Measurements from ENCODE around the gene P4HB. TPM values are rescaled to one million over a fixed set of nuclear protein-coding genes. Genes with fewer than 3 reads are reported as not detected.

Gene P4HB
- total RNA-seq, 2 experiments from 2014 or later: 420 to 499 TPM

GRCh38 chr17:81802856-81803643 lies 57.3 kb downstream of the P4HB start:
- Mint-ChIP-seq H3K4me1 (no peaks in the 10 kb centered on the region), H3K27ac (no peak overlapping the region), H3K4me3 (no peak overlapping the region), H3K9me3 (no peaks in the 10 kb centered on the region), H3K36me3 (ENCODE audit: low read depth) (no peaks in the 10 kb centered on the region), H3K27me3 (peaks cover 49% of the 10 kb centered on the region)
- ChIA-PET POLR2A (no interaction called here), CTCF (no interaction called here)
- no peak for DNase-seq

- no peak overlapping the region for H3K27ac Mint-ChIP-seq
These were observed 58.1 kb downstream of the P4HB start for GRCh38 chr17:81802048-81802758.

GRCh38 chr17:81801327-81801726 lies 59.0 kb downstream of the P4HB start:
- Mint-ChIP-seq H3K27me3 (peaks cover 41% of the 10 kb centered on the region), H3K36me3 (ENCODE audit: low read depth) (no peaks in the 10 kb centered on the region), H3K4me1 (no peaks in the 10 kb centered on the region), H3K4me3 (no peak overlapping the region), H3K9me3 (no peaks in the 10 kb centered on the region), H3K27ac (no peak overlapping the region)
- ChIA-PET CTCF (no interaction called here), POLR2A (no interaction called here)
- DNase-seq: no peak

More at GRCh38 chr17:81802048-81802758, 58.1 kb downstream of the P4HB start:
- Mint-ChIP-seq H3K4me3 (no peak overlapping the region), H3K27me3 (peaks cover 44% of the 10 kb centered on the region), H3K4me1 (no peaks in the 10 kb centered on the region), H3K36me3 (ENCODE audit: low read depth) (no peaks in the 10 kb centered on the region), H3K9me3 (no peaks in the 10 kb centered on the region)
- no peak for DNase-seq
- ChIA-PET CTCF (no interaction called here), POLR2A (no interaction called here)

- ChIA-PET POLR2A (no interaction called here), CTCF (no interaction called here)
- no peaks in the 10 kb centered on the region for H3K4me1 Mint-ChIP-seq
- H3K27me3 Mint-ChIP-seq: no peaks in the 10 kb centered on the region
- H3K4me3 Mint-ChIP-seq: no peak overlapping the region
- H3K27ac Mint-ChIP-seq: no peak overlapping the region
- no peaks in the 10 kb centered on the region for H3K9me3 Mint-ChIP-seq
- no peaks in the 10 kb centered on the region for H3K36me3 Mint-ChIP-seq (ENCODE audit: low read depth)
- DNase-seq: no peak
These were observed 65.8 kb downstream of the P4HB start for GRCh38 chr17:81794509-81794908.

GRCh38 chr17:81794074-81794476 lies 66.3 kb downstream of the P4HB start:
- CTCF ChIA-PET: no interaction called here
- Mint-ChIP-seq H3K4me1 (no peaks in the 10 kb centered on the region), H3K4me3 (no peak overlapping the region), H3K27me3 (no peaks in the 10 kb centered on the region), H3K36me3 (ENCODE audit: low read depth) (no peaks in the 10 kb centered on the region), H3K27ac (no peak overlapping the region), H3K9me3 (no peaks in the 10 kb centered on the region)
- POLR2A ChIA-PET: no interaction called here
- DNase-seq: no peak

Other genes with a start within 250 kb of the P4HB start
- gene NPLOC4, start 223.4 kb downstream of the P4HB start, total RNA-seq: 10 to 100 TPM; 91.3 to 98.2 TPM
- gene TSPAN10, start 223.3 kb downstream of the P4HB start, total RNA-seq: under 1 TPM; 0.75 to 0.89 TPM
- 10 to 100 TPM; 19.8 to 24.7 TPM for gene PDE6G, start 204.0 kb downstream of the P4HB start, total RNA-seq
- 10 to 100 TPM; 43.6 to 49.9 TPM for gene OXLD1, start 193.9 kb downstream of the P4HB start, total RNA-seq
- gene CCDC137, start 193.8 kb downstream of the P4HB start, total RNA-seq: 10 to 100 TPM; 30.2 to 33.8 TPM
- 10 to 100 TPM; 35.4 to 42.1 TPM for gene ARL16, start 176.7 kb downstream of the P4HB start, total RNA-seq
- gene HGS, start 176.5 kb downstream of the P4HB start, total RNA-seq: 100 to 1,000 TPM; 121 to 128 TPM
- 10 to 100 TPM; 52.7 to 62.3 TPM for gene MRPL12, start 157.2 kb downstream of the P4HB start, total RNA-seq
- 10 to 100 TPM; 29.2 to 32.4 TPM for gene SLC25A10, start 148.3 kb downstream of the P4HB start, total RNA-seq
- not detected for gene GCGR, start 56.4 kb downstream of the P4HB start, total RNA-seq
- gene MCRIP1, start 27.2 kb downstream of the P4HB start, total RNA-seq: 10 to 100 TPM; 45.7 to 47.8 TPM
- not detected for gene PPP1R27, start 25.5 kb downstream of the P4HB start, total RNA-seq
- 100 to 1,000 TPM; 654 to 714 TPM for gene ARHGDIA, start 10.8 kb upstream of the P4HB start, total RNA-seq
- gene ALYREF, start 31.1 kb upstream of the P4HB start, total RNA-seq: 100 to 1,000 TPM; 197 to 221 TPM
- gene ANAPC11, start 31.2 kb upstream of the P4HB start, total RNA-seq: 10 to 100 TPM; 83.2 to 96.8 TPM
- under 1 TPM; 0.48 to 0.69 TPM for gene NPB, start 41.7 kb upstream of the P4HB start, total RNA-seq
- 10 to 100 TPM; 37.6 to 39.0 TPM for gene PCYT2, start 50.9 kb upstream of the P4HB start, total RNA-seq
- gene SIRT7, start 57.6 kb upstream of the P4HB start, total RNA-seq: 10 to 100 TPM; 55.6 to 71.2 TPM
- gene MAFG, start 67.2 kb upstream of the P4HB start, total RNA-seq: 10 to 100 TPM; 15.8 to 20.2 TPM
- 10 to 100 TPM; 22.8 to 26.9 TPM for gene PYCR1, start 76.8 kb upstream of the P4HB start, total RNA-seq
- not detected for gene MYADML2, start 86.7 kb upstream of the P4HB start, total RNA-seq
- gene NOTUM, start 100.7 kb upstream of the P4HB start, total RNA-seq: under 1 TPM; 0.23 to 0.55 TPM
- 10 to 100 TPM; 34.0 to 37.6 TPM for gene ASPSCR1, start 117.1 kb upstream of the P4HB start, total RNA-seq
- gene CENPX, start 162.3 kb upstream of the P4HB start, total RNA-seq: 10 to 100 TPM; 57.3 to 73.0 TPM
- 10 to 100 TPM; 54.5 to 68.4 TPM for gene LRRC45, start 162.8 kb upstream of the P4HB start, total RNA-seq
- 10 to 100 TPM; 12.2 to 13.7 TPM for gene RAC3, start 171.1 kb upstream of the P4HB start, total RNA-seq
- gene DCXR, start 177.2 kb upstream of the P4HB start, total RNA-seq: 100 to 1,000 TPM; 140 to 144 TPM
- gene RFNG, start 191.3 kb upstream of the P4HB start, total RNA-seq: 10 to 100 TPM; 29.0 to 29.8 TPM
- 10 to 100 TPM; 78.5 to 92.1 TPM for gene GPS1, start 191.4 kb upstream of the P4HB start, total RNA-seq
- gene DUS1L, start 205.3 kb upstream of the P4HB start, total RNA-seq: 100 to 1,000 TPM; 113 to 127 TPM
- 100 to 1,000 TPM; 138 to 139 TPM for gene FASN, start 237.7 kb upstream of the P4HB start, total RNA-seq